HCT116 (cell line): Measurements from ENCODE around the gene NOS1. TPM values are rescaled to one million over a fixed set of nuclear protein-coding genes. Genes with fewer than 3 reads are reported as not detected.

Source experiments
- ATAC-seq: fragments of 200-7000 bp; cut with Tn5 transposase; 2 replicates; pipeline ENCODE4 v1.9.1; 2020; ENCODE audit warnings: mild to moderate bottlenecking, moderate library complexity
- BruUV-seq: library from RNA; stranded (reverse); fragments of 400-500 nt; replicated peaks from 2 replicates; lab custom pipeline; 2021; lab: Mats Ljungman, UMichigan
- CTCF ChIA-PET: fragments of 300-600 bp; sonication (Branson Sonifier 250); formaldehyde crosslinking; loops from one replicate; lab custom pipeline; 2021; ENCODE audit warnings: antibody characterized with exemption; lab: Charles Lee
- POLR2A ChIA-PET: fragments of 300-600, 350-600 bp; sonication (Branson Sonifier 250); formaldehyde crosslinking; loops from one replicate; lab custom pipeline; 2021; ENCODE audit warnings: antibody characterized with exemption; lab: Charles Lee
- RAD21 ChIA-PET, 2 experiments: fragments of 300-600 bp; sonication (Branson Sonifier 250); formaldehyde crosslinking; loops; one replicate each; lab custom pipeline; 2023; ENCODE audit warnings: low total read pairs in 2 of 2; ENCODE audit not compliant: uncharacterized antibody in 2 of 2, unreplicated experiment in 2 of 2, low non-redundant PET in 1 of 2; lab: Charles Lee
- DNase-seq: peaks from one replicate; pipeline ENCODE4 v3.0.0-alpha.2; 2010; ENCODE audit warnings: low read depth, low spot score
- H2AFZ ChIP-seq: fragments of 200-600 bp; shearing (Covaris generic), sonication (generic); 2 replicates; pipeline ENCODE4 v1.6.1; 2017; ENCODE audit warnings: low read depth, mixed run types, mixed read lengths, antibody characterized with exemption, low read length; ENCODE audit not compliant: poor library complexity, severe bottlenecking
- H3K27ac ChIP-seq: 2 replicates; pipeline ENCODE4 v1.5.1; 2012; ENCODE audit warnings: low read depth, low read length
- H3K27me3 ChIP-seq: fragments of 200-600 bp; sonication (generic); 2 replicates; pipeline ENCODE4 v1.6.1; 2016; ENCODE audit warnings: mixed run types, low read length, mixed read lengths; ENCODE audit not compliant: insufficient read depth
- H3K36me3 ChIP-seq, 2 experiments: fragments of 200-500 bp in 1 of 2; fragments of 200-600 bp in 1 of 2; sonication (Bioruptor generic) in 1 of 2; sonication (generic) in 1 of 2; 2 replicates each; pipeline versions ENCODE4 v1.5.1 to v1.6.1; 2014 to 2016; ENCODE audit warnings: low read length in 2 of 2, inconsistent platforms in 1 of 2, mixed read lengths in 1 of 2, mixed run types in 1 of 2; ENCODE audit not compliant: insufficient read depth in 2 of 2, control insufficient read depth in 1 of 2
- H3K4me1 ChIP-seq, 2 experiments: fragments of 200-600 bp in 1 of 2; sonication (generic) in 1 of 2; 2 replicates each; pipeline versions ENCODE4 v1.5.1 to v1.6.1; 2012 to 2017; ENCODE audit warnings: low read length in 2 of 2, inconsistent platforms in 1 of 2, mild to moderate bottlenecking in 1 of 2, mixed read lengths in 1 of 2, mixed run types in 1 of 2, moderate library complexity in 1 of 2; ENCODE audit not compliant: insufficient read depth in 2 of 2, control insufficient read depth in 1 of 2
- H3K4me2 ChIP-seq: fragments of 200-600 bp; sonication (generic); 2 replicates; pipeline ENCODE4 v1.6.1; 2017; ENCODE audit warnings: mixed run types, low read length, mixed read lengths
- H3K4me3 ChIP-seq, 2 experiments: fragments of 200-600 bp in 1 of 2; sonication (generic) in 1 of 2; replicated peaks in 1 of 2; 2 replicates each; pipeline ENCODE4 v1.5.1; 2011 to 2016; ENCODE audit warnings: low read length in 2 of 2, control low read depth in 1 of 2, low read depth in 1 of 2, mild to moderate bottlenecking in 1 of 2, mixed read lengths in 1 of 2, mixed run types in 1 of 2
- H3K79me2 ChIP-seq: fragments of 200-600 bp; sonication (generic); 2 replicates; pipeline ENCODE4 v1.6.1; 2017; ENCODE audit warnings: mild to moderate bottlenecking, mixed run types, low read length, moderate library complexity, mixed read lengths; ENCODE audit not compliant: insufficient read depth
- H3K9ac ChIP-seq: fragments of 200-600 bp; sonication (generic); 2 replicates; pipeline ENCODE4 v1.6.1; 2016; ENCODE audit warnings: low read length, mixed read lengths
- H3K9me2 ChIP-seq: fragments of 200-600 bp; sonication (generic), shearing (Covaris generic); 2 replicates; pipeline ENCODE4 v1.6.1; 2017; ENCODE audit warnings: mixed run types, mild to moderate bottlenecking, moderate library complexity; ENCODE audit not compliant: insufficient read depth
- H3K9me3 ChIP-seq, 2 experiments: fragments of 200-500 bp in 1 of 2; fragments of 200-600 bp in 1 of 2; sonication (Bioruptor generic) in 1 of 2; sonication (generic) in 1 of 2; 2 replicates each; pipeline ENCODE4 v1.6.1; 2014 to 2017; ENCODE audit warnings: low read length in 2 of 2, mixed read lengths in 2 of 2, inconsistent platforms in 1 of 2, low read depth in 1 of 2, mild to moderate bottlenecking in 1 of 2, mixed run types in 1 of 2, moderate library complexity in 1 of 2; ENCODE audit not compliant: control insufficient read depth in 1 of 2, insufficient read depth in 1 of 2
- H4K20me1 ChIP-seq: fragments of 200-600 bp; sonication (generic), shearing (Covaris generic); 2 replicates; pipeline ENCODE4 v1.6.1; 2017; ENCODE audit warnings: mixed run types, mild to moderate bottlenecking, moderate library complexity; ENCODE audit not compliant: insufficient read depth
- CBX3 ChIP-seq: IDR thresholded peaks from 2 replicates; pipeline ENCODE4 v1.6.1; 2012; ENCODE audit warnings: low read depth
- CEBPB ChIP-seq: IDR thresholded peaks from 2 replicates; pipeline ENCODE4 v1.6.1; 2012; ENCODE audit warnings: low read depth
- EZH2phosphoT487 ChIP-seq: fragments of 200-600 bp; IDR thresholded peaks from 2 replicates; pipeline ENCODE4 v1.6.1; 2018; ENCODE audit warnings: antibody characterized with exemption, borderline replicate concordance
- FOSL1 ChIP-seq: IDR thresholded peaks from 2 replicates; pipeline ENCODE4 v1.6.1; 2012; ENCODE audit warnings: low read depth
- JUND ChIP-seq: IDR thresholded peaks from 2 replicates; pipeline ENCODE4 v1.6.1; 2012
- POLR2AphosphoS5 ChIP-seq: IDR thresholded peaks from 2 replicates; pipeline ENCODE4 v1.6.1; 2011; ENCODE audit warnings: mild to moderate bottlenecking, low read depth, low read length, moderate library complexity
- RAD21 ChIP-seq: IDR thresholded peaks from 2 replicates; pipeline ENCODE4 v1.6.1; 2012; ENCODE audit warnings: low read depth, mild to moderate bottlenecking
- SIN3A ChIP-seq: IDR thresholded peaks from 2 replicates; pipeline ENCODE4 v1.6.1; 2012; ENCODE audit warnings: low read depth
- SP1 ChIP-seq: IDR thresholded peaks from 2 replicates; pipeline ENCODE4 v1.6.1; 2012; ENCODE audit warnings: low read depth
- TCF7L2 ChIP-seq: IDR thresholded peaks from 2 replicates; pipeline ENCODE4 v1.7.0; 2011; ENCODE audit warnings: borderline replicate concordance, inconsistent platforms; ENCODE audit not compliant: insufficient read depth, insufficient read length; ENCODE audit errors: extremely low read depth
- YY1 ChIP-seq: IDR thresholded peaks from 2 replicates; pipeline ENCODE4 v1.6.1; 2011; ENCODE audit warnings: low read length, low read depth, moderate library complexity, mild to moderate bottlenecking; ENCODE audit not compliant: insufficient replicate concordance; ENCODE audit errors: extremely low read depth
- ZFX ChIP-seq: fragments of 450-650 bp; IDR thresholded peaks from 2 replicates; pipeline ENCODE4 v1.6.1; 2017
- ZNF274 ChIP-seq: fragments of 200-500 bp; sonication (Bioruptor generic); IDR thresholded peaks from 2 replicates; pipeline ENCODE4 v1.6.1; 2014; ENCODE audit warnings: mild to moderate bottlenecking, low read depth, low read length, inconsistent platforms
- intact Hi-C: fragments of 100-400 bp; cut with micrococcal nuclease; formaldehyde crosslinking; loops from 2 replicates; pipeline ENCODE4 v1.10.0; 2022
- total RNA-seq: library from RNA; stranded (reverse); gene quantifications from one replicate; pipeline ENCODE4 v1.2.1, GENCODE V29; 2021; ENCODE audit not compliant: unreplicated experiment
- TF ChIP-seq, protein P1 (sequence below): IDR thresholded peaks from 2 replicates; pipeline ENCODE4 v1.6.1; 2012; ENCODE audit warnings: low read depth
- TF ChIP-seq, protein P2 (sequence below): IDR thresholded peaks from 2 replicates; pipeline ENCODE4 v1.6.1; 2011; ENCODE audit warnings: mild to moderate bottlenecking, low read length, moderate library complexity; ENCODE audit not compliant: insufficient replicate concordance; ENCODE audit errors: extremely low read depth
- TF ChIP-seq, protein P3 (sequence below): IDR thresholded peaks from 2 replicates; pipeline ENCODE4 v1.6.1; 2012
- TF ChIP-seq, protein P4 (sequence below), 3 experiments: fragments of 200-600 bp in 1 of 3; sonication (generic) in 1 of 3; IDR thresholded peaks in 2 of 3; conservative IDR thresholded peaks in 1 of 3; 2 replicates each; pipeline ENCODE4 v1.5.1; 2012 to 2017; ENCODE audit warnings: low read depth in 2 of 3, low read length in 2 of 3, antibody characterized with exemption in 1 of 3, borderline replicate concordance in 1 of 3, control low read depth in 1 of 3, mild to moderate bottlenecking in 1 of 3, mixed read lengths in 1 of 3, mixed run types in 1 of 3, moderate library complexity in 1 of 3; ENCODE audit not compliant: insufficient read depth in 1 of 3
- TF ChIP-seq, protein P5 (sequence below): IDR thresholded peaks from 2 replicates; pipeline ENCODE4 v1.6.1; 2012

NOS1 gene
- total RNA-seq, 1 experiment from 2014 or later, result 0.22 TPM

DNA sequence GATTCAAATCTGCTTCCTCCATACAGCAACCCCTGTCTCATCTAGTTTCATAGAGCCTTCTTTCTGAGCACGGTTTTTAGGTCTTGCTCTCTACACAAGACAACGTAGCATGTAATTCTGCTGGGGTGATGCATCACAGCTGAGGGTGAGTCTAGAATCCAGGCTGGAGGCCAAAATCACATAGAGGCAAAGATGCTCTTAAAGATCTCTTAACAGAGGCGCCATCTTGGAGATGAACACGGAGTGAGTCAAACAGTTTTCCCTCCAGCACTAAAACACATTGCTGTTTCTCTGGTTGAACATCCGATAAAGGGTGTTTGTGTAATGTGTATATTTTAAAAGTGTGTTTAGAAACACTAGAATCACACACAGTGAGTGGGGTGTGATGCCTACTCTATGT lies 78.9 kb downstream of the NOS1 start:
- intact Hi-C loops, result no loop called here
- POLR2A ChIA-PET, result no interaction called here
- H3K9me2 ChIP-seq, result no peaks in the 10 kb centered on the region
- DNase-seq (no peak), ATAC-seq (no peak)
- H3K79me2 ChIP-seq, result no peaks in the 10 kb centered on the region
- no peaks in the 10 kb centered on the region for H3K27me3 ChIP-seq
- TF ChIP-seq, protein P1, sequence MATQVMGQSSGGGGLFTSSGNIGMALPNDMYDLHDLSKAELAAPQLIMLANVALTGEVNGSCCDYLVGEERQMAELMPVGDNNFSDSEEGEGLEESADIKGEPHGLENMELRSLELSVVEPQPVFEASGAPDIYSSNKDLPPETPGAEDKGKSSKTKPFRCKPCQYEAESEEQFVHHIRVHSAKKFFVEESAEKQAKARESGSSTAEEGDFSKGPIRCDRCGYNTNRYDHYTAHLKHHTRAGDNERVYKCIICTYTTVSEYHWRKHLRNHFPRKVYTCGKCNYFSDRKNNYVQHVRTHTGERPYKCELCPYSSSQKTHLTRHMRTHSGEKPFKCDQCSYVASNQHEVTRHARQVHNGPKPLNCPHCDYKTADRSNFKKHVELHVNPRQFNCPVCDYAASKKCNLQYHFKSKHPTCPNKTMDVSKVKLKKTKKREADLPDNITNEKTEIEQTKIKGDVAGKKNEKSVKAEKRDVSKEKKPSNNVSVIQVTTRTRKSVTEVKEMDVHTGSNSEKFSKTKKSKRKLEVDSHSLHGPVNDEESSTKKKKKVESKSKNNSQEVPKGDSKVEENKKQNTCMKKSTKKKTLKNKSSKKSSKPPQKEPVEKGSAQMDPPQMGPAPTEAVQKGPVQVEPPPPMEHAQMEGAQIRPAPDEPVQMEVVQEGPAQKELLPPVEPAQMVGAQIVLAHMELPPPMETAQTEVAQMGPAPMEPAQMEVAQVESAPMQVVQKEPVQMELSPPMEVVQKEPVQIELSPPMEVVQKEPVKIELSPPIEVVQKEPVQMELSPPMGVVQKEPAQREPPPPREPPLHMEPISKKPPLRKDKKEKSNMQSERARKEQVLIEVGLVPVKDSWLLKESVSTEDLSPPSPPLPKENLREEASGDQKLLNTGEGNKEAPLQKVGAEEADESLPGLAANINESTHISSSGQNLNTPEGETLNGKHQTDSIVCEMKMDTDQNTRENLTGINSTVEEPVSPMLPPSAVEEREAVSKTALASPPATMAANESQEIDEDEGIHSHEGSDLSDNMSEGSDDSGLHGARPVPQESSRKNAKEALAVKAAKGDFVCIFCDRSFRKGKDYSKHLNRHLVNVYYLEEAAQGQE, result no peak
- TF ChIP-seq EZH2phosphoT487 (no peak), SIN3A (no peak), JUND (no peak), FOSL1 (no peak), TCF7L2 (no peak), POLR2AphosphoS5 (no peak), CBX3 (no peak), ZNF274 (no peak), YY1 (no peak), ZFX (no peak), CEBPB (no peak), RAD21 (no peak), SP1 (no peak)
- TF ChIP-seq, protein P2, sequence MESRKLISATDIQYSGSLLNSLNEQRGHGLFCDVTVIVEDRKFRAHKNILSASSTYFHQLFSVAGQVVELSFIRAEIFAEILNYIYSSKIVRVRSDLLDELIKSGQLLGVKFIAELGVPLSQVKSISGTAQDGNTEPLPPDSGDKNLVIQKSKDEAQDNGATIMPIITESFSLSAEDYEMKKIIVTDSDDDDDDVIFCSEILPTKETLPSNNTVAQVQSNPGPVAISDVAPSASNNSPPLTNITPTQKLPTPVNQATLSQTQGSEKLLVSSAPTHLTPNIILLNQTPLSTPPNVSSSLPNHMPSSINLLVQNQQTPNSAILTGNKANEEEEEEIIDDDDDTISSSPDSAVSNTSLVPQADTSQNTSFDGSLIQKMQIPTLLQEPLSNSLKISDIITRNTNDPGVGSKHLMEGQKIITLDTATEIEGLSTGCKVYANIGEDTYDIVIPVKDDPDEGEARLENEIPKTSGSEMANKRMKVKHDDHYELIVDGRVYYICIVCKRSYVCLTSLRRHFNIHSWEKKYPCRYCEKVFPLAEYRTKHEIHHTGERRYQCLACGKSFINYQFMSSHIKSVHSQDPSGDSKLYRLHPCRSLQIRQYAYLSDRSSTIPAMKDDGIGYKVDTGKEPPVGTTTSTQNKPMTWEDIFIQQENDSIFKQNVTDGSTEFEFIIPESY, result no peak
- TF ChIP-seq, protein P3, sequence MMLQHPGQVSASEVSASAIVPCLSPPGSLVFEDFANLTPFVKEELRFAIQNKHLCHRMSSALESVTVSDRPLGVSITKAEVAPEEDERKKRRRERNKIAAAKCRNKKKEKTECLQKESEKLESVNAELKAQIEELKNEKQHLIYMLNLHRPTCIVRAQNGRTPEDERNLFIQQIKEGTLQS, result no peak
- TF ChIP-seq, protein P4, sequence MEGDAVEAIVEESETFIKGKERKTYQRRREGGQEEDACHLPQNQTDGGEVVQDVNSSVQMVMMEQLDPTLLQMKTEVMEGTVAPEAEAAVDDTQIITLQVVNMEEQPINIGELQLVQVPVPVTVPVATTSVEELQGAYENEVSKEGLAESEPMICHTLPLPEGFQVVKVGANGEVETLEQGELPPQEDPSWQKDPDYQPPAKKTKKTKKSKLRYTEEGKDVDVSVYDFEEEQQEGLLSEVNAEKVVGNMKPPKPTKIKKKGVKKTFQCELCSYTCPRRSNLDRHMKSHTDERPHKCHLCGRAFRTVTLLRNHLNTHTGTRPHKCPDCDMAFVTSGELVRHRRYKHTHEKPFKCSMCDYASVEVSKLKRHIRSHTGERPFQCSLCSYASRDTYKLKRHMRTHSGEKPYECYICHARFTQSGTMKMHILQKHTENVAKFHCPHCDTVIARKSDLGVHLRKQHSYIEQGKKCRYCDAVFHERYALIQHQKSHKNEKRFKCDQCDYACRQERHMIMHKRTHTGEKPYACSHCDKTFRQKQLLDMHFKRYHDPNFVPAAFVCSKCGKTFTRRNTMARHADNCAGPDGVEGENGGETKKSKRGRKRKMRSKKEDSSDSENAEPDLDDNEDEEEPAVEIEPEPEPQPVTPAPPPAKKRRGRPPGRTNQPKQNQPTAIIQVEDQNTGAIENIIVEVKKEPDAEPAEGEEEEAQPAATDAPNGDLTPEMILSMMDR (IDR thresholded peaks at IDR 0.05 in 2 of 3, conservative IDR thresholded peaks at IDR 0.05 in 1 of 3; ENCODE audit: borderline replicate concordance in 1 of 3, insufficient read depth in 1 of 3, low read depth in 2 of 3, low read length in 2 of 3), result no peak
- TF ChIP-seq, protein P5, sequence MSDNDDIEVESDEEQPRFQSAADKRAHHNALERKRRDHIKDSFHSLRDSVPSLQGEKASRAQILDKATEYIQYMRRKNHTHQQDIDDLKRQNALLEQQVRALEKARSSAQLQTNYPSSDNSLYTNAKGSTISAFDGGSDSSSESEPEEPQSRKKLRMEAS, result no peak
- no peaks in the 10 kb centered on the region for H4K20me1 ChIP-seq
- no peaks in the 10 kb centered on the region for H3K9me3 ChIP-seq
- H3K36me3 ChIP-seq, result no peaks in the 10 kb centered on the region
- CTCF ChIA-PET, result no interaction called here
- H3K4me2 ChIP-seq, result no peak overlapping the region
- H3K27ac ChIP-seq, result no peak overlapping the region
- H3K4me3 ChIP-seq, result no peak overlapping the region
- no peak overlapping the region for H2AFZ ChIP-seq
- RAD21 ChIA-PET, result no interaction called here
- BruUV-seq, result no TSS peak
- no peak overlapping the region for H3K9ac ChIP-seq
- H3K4me1 ChIP-seq, result no peaks in the 10 kb centered on the region
